Spinal cord (tissue), 10 donors: ENCODE results near the gene CDK5R2. TPM values are rescaled to one million over a fixed set of nuclear protein-coding genes. Genes with fewer than 3 reads are reported as not detected.
"Not testable (repeated sequence)": the region's sequence is repeated elsewhere in the genome, so short reads cannot be mapped to it uniquely, and the experiment has no call there.

Experiments used
- DNase-seq, 6 donors: peaks; one replicate each; pipeline versions ENCODE4 v3.0.0 to v3.0.0-alpha.2; 2013 to 2015; ENCODE audit warnings: low spot score in 6 of 6, low read depth in 4 of 6
- H3K27ac ChIP-seq: one replicate; pipeline ENCODE4 v1.5.1; 2013; ENCODE audit warnings: low read depth, low read length, control low read depth
- H3K27me3 ChIP-seq: one replicate; pipeline ENCODE4 v1.6.1; 2013; ENCODE audit warnings: low read length; ENCODE audit not compliant: control insufficient read depth, insufficient read depth
- H3K36me3 ChIP-seq: one replicate; pipeline ENCODE4 v1.6.1; 2013; ENCODE audit warnings: low read length; ENCODE audit not compliant: control insufficient read depth, insufficient read depth
- H3K4me1 ChIP-seq: one replicate; pipeline ENCODE4 v1.6.1; 2013; ENCODE audit warnings: low read length; ENCODE audit not compliant: control insufficient read depth, insufficient read depth
- H3K4me3 ChIP-seq: one replicate; pipeline ENCODE4 v1.5.1; 2013; ENCODE audit warnings: low read depth, low read length, control low read depth
- H3K9me3 ChIP-seq: one replicate; pipeline ENCODE4 v1.6.1; 2013; ENCODE audit warnings: low read length; ENCODE audit not compliant: control insufficient read depth, insufficient read depth
- WGBS: methylation state at CpG from one replicate; pipeline ENCODE4 v1.1.5; 2013; ENCODE audit warnings: missing lambda C conversion rate; ENCODE audit not compliant: insufficient coverage; 5-methylcytosine and 5-hydroxymethylcytosine counted together
- long read RNA-seq, 4 donors: transcript quantifications; one replicate each; lab custom pipeline, GENCODE V29; 2026
- polyA plus RNA-seq, 2 donors: library from polyadenylated mRNA; unstranded; fragments of 120-200 nt; gene quantifications; one replicate each; pipeline ENCODE4 v1.2.1, GENCODE V29; 2013; ENCODE audit not compliant: insufficient read length in 2 of 2
- total RNA-seq, 2 donors: library from RNA; depleted of rRNA in 1 of 2; stranded (reverse); fragments of 120-200 nt in 1 of 2; fragments of >200 nt in 1 of 2; gene quantifications; one replicate each; pipeline versions ENCODE4 v1.2.3 to v1.2.4, GENCODE V29; 2013 to 2014
- donor health status: healthy.

CDK5R2 gene
- total RNA-seq (1 to 10 TPM; 2.9 to 7.2 TPM), polyA plus RNA-seq (10 to 100 TPM; 62.5 to 66.1 TPM)
- long read RNA-seq, donor 1, transcript CDK5R2-201 (1 exons, 2,508 nt): major isoform, 198 of 198 reads
- long read RNA-seq, donor 1, partial matches to known transcripts: 0 of 198 reads
- long read RNA-seq, donor 1, other reads (novel, unspliced or antisense): 0 of 198 reads
- long read RNA-seq, donor 2, transcript CDK5R2-201 (1 exons, 2,508 nt): major isoform, 52 of 52 reads
- long read RNA-seq, donor 2, partial matches to known transcripts: 0 of 52 reads
- long read RNA-seq, donor 2, other reads (novel, unspliced or antisense): 0 of 52 reads
- long read RNA-seq, donor 3, transcript CDK5R2-201 (1 exons, 2,508 nt): major isoform, 81 of 81 reads
- long read RNA-seq, donor 3, partial matches to known transcripts: 0 of 81 reads
- long read RNA-seq, donor 3, other reads (novel, unspliced or antisense): 0 of 81 reads
- long read RNA-seq, donor 4: 0 reads

GRCh38 chr2:218959141-218959731 lies at the start of gene CDK5R2:
TSS of gene CDK5R2 (plus strand) at chr2:218959666. CDS start at chr2:218959821, 155 bp downstream.
- Histone ChIP-seq H3K9me3 (no peaks in the 10 kb centered on the region), H3K4me3 (peak within 1 kb of the TSS; percentile 45), H3K27me3 (peaks cover 34% of the 10 kb centered on the region), H3K4me1 (peaks cover 46% of the 10 kb centered on the region), H3K27ac (no peak within 1 kb of the TSS), H3K36me3 (no peaks in the 10 kb centered on the region)
- peak; percentile 89 to 99 (median 94) for DNase-seq
- WGBS: under 1% methylated on average over 36 of the region's 37 CpGs

GRCh38 chr2:218910741-218911140 lies 48.7 kb upstream of the CDK5R2 start:
- 82% methylated on average over 5 of the region's 6 CpGs for WGBS
- H3K4me3 ChIP-seq: no peak overlapping the region
- no peaks in the 10 kb centered on the region for H3K36me3 ChIP-seq
- no peak overlapping the region for H3K27ac ChIP-seq
- H3K9me3 ChIP-seq: no peaks in the 10 kb centered on the region
- peaks cover 6% of the 10 kb centered on the region for H3K27me3 ChIP-seq
- H3K4me1 ChIP-seq: peaks cover 12% of the 10 kb centered on the region
- peak in 1 of 6 donors; percentile 87 for DNase-seq

GRCh38 chr2:218920504-218920903 lies 39.0 kb upstream of the CDK5R2 start:
- WGBS: no CpG with 5 or more reads among the region's 1 CpG
- Histone ChIP-seq H3K9me3 (no peaks in the 10 kb centered on the region), H3K27me3 (no peaks in the 10 kb centered on the region), H3K4me3 (no peak overlapping the region), H3K36me3 (no peaks in the 10 kb centered on the region), H3K4me1 (no peaks in the 10 kb centered on the region), H3K27ac (no peak overlapping the region)
- DNase-seq: no peak

- no CpG with 5 or more reads among the region's 2 CpGs for WGBS
Measured at GRCh38 chr2:218924757-218925156, 34.7 kb upstream of the CDK5R2 start.

GRCh38 chr2:218925434-218925833 lies 34.0 kb upstream of the CDK5R2 start:
- no peak overlapping the region for H3K27ac ChIP-seq
- no peaks in the 10 kb centered on the region for H3K36me3 ChIP-seq
- DNase-seq: no peak
- H3K4me1 ChIP-seq: no peaks in the 10 kb centered on the region
- no peaks in the 10 kb centered on the region for H3K9me3 ChIP-seq
- no peaks in the 10 kb centered on the region for H3K27me3 ChIP-seq
- 100% methylated on average over 1 of the region's 2 CpGs for WGBS
- no peak overlapping the region for H3K4me3 ChIP-seq

More at GRCh38 chr2:218924757-218925156, 34.7 kb upstream of the CDK5R2 start:
- Histone ChIP-seq H3K4me3 (no peak overlapping the region), H3K4me1 (no peaks in the 10 kb centered on the region), H3K27ac (no peak overlapping the region), H3K27me3 (no peaks in the 10 kb centered on the region), H3K36me3 (no peaks in the 10 kb centered on the region), H3K9me3 (no peaks in the 10 kb centered on the region)
- DNase-seq: no peak

GRCh38 chr2:218927422-218927821 lies 32.0 kb upstream of the CDK5R2 start:
- WGBS: no CpG with 5 or more reads among the region's 2 CpGs
- no peak overlapping the region for H3K4me3 ChIP-seq
- no peak overlapping the region for H3K27ac ChIP-seq
- no peaks in the 10 kb centered on the region for H3K36me3 ChIP-seq
- H3K9me3 ChIP-seq: no peaks in the 10 kb centered on the region
- no peaks in the 10 kb centered on the region for H3K27me3 ChIP-seq
- peak in 1 of 6 donors; percentile 2 for DNase-seq
- no peaks in the 10 kb centered on the region for H3K4me1 ChIP-seq

GRCh38 chr2:218927876-218928275 lies 31.6 kb upstream of the CDK5R2 start:
- H3K4me3 ChIP-seq: no peak overlapping the region
- no peaks in the 10 kb centered on the region for H3K27me3 ChIP-seq
- 88% methylated on average over 2 of the region's 4 CpGs for WGBS
- DNase-seq: no peak
- H3K36me3 ChIP-seq: no peaks in the 10 kb centered on the region
- H3K9me3 ChIP-seq: no peaks in the 10 kb centered on the region
- H3K27ac ChIP-seq: no peak overlapping the region
- no peaks in the 10 kb centered on the region for H3K4me1 ChIP-seq

GRCh38 chr2:218930488-218930887 lies 29.0 kb upstream of the CDK5R2 start:
- H3K27me3 ChIP-seq, H3K9me3 ChIP-seq, DNase-seq, H3K27ac ChIP-seq, H3K4me1 ChIP-seq, H3K4me3 ChIP-seq, H3K36me3 ChIP-seq: not testable (repeated sequence)
- 94% methylated on average over 2 of the region's 10 CpGs for WGBS

- not testable (repeated sequence) for H3K4me3 ChIP-seq, H3K27ac ChIP-seq, H3K4me1 ChIP-seq, H3K9me3 ChIP-seq, DNase-seq, H3K36me3 ChIP-seq
- peaks cover 10% of the 10 kb centered on the region for H3K27me3 ChIP-seq
- WGBS: 91% methylated on average over 4 of the region's 25 CpGs
Measured at GRCh38 chr2:218931751-218932150, 27.7 kb upstream of the CDK5R2 start.
